Measurements from ENCODE around the gene PTGFRN. TPM values are rescaled to one million over a fixed set of nuclear protein-coding genes. Genes with fewer than 3 reads are reported as not detected.

The PTGFRN gene
- total and polyA plus RNA-seq, 10 donors: 1.7 to 17.4 (median 10.6) TPM

DNA sequence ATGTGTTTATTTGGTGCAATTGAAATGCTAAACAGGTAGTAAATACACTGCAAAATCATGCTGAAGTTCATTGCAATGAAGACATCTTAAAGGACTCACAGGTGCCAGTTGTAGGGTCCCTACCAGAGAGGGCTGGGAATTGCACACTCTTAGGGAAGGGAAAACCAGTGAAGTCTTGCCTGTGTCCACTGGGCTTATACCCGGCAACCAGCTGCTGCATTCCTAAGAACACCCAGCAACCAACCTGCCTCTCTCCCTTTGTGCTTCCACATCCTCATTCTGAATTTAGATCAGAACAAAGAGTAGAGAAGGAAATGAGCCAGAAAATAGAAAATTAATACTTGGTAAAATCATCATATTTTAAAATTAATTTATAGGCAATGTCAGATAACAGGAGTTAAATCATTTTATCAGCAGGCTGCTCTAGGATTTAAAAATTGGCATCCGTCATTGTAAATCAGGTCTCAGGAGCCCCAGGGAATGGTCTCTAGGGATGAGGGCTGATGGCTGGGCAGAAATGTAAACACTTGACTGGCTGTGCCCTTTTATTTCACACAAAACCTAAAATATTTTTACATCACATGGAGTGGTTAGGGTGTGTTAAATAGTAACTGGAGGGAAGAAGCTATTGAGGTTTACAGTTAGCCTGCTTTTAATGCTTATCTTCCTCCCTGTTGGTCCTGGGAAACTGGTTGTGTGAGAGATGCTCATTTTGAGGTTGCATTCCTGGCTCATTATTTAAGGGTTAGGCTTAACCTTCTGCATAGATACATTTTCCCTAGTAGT is 31.3 kb downstream of the PTGFRN start:
- Histone ChIP-seq H3K4me1 (no peaks in the 10 kb centered on the region), H3K36me3 (no peaks in the 10 kb centered on the region), H3K4me3 (no peak overlapping the region), H3K27ac (no peak overlapping the region), H3K9me3 (no peaks in the 10 kb centered on the region), H3K27me3 (replicated peaks in 1 of 7) (no peaks in the 10 kb centered on the region)
- DNase-seq: no peak
- no peak for TF ChIP-seq POLR2AphosphoS5 (IDR thresholded peaks at IDR 0.05)
- 84 to 90% (median 88%) methylated on average over 2 of the region's 2 CpGs for WGBS, 5 donors
- intact Hi-C loops (cut with DNase I; ENCODE audit: low total_unique reads): no loop called here

DNA sequence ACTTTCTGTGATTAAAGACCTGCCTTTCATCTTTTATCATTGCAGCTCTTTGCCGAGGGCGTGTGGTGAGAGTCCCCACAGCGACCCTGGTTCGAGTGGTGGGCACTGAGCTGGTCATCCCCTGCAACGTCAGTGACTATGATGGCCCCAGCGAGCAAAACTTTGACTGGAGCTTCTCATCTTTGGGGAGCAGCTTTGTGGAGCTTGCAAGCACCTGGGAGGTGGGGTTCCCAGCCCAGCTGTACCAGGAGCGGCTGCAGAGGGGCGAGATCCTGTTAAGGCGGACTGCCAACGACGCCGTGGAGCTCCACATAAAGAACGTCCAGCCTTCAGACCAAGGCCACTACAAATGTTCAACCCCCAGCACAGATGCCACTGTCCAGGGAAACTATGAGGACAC is 32.0 kb downstream of the PTGFRN start:
- TF ChIP-seq POLR2A (IDR thresholded peaks at IDR 0.05) (no peak), POLR2AphosphoS5 (IDR thresholded peaks at IDR 0.05) (no peak)
- TF ChIP-seq, protein P1, sequence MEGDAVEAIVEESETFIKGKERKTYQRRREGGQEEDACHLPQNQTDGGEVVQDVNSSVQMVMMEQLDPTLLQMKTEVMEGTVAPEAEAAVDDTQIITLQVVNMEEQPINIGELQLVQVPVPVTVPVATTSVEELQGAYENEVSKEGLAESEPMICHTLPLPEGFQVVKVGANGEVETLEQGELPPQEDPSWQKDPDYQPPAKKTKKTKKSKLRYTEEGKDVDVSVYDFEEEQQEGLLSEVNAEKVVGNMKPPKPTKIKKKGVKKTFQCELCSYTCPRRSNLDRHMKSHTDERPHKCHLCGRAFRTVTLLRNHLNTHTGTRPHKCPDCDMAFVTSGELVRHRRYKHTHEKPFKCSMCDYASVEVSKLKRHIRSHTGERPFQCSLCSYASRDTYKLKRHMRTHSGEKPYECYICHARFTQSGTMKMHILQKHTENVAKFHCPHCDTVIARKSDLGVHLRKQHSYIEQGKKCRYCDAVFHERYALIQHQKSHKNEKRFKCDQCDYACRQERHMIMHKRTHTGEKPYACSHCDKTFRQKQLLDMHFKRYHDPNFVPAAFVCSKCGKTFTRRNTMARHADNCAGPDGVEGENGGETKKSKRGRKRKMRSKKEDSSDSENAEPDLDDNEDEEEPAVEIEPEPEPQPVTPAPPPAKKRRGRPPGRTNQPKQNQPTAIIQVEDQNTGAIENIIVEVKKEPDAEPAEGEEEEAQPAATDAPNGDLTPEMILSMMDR (IDR thresholded peaks at IDR 0.05 in 8 of 11, conservative IDR thresholded peaks at IDR 0.05 in 3 of 11): no peak
- Histone ChIP-seq H3K27me3 (replicated peaks in 1 of 7) (no peaks in the 10 kb centered on the region), H3K4me1 (no peaks in the 10 kb centered on the region), H3K4me3 (no peak overlapping the region), H3K36me3 (no peaks in the 10 kb centered on the region), H3K9me3 (no peaks in the 10 kb centered on the region), H3K27ac (no peak overlapping the region)
- intact Hi-C loops (cut with DNase I; ENCODE audit: low total_unique reads): no loop called here
- no peak for DNase-seq
- 84 to 92% (median 90%) methylated on average over 13 of the region's 13 CpGs for WGBS, 5 donors

- DNase-seq: no peak
- no peak overlapping the region for H3K27ac ChIP-seq
- 63 to 95% (median 90%) methylated on average over 1 of the region's 1 CpG for WGBS, 5 donors
- no peaks in the 10 kb centered on the region for H3K27me3 ChIP-seq (replicated peaks in 1 of 7)
- TF ChIP-seq, protein P1 (IDR thresholded peaks at IDR 0.05 in 8 of 11, conservative IDR thresholded peaks at IDR 0.05 in 3 of 11): no peak
- TF ChIP-seq POLR2A (IDR thresholded peaks at IDR 0.05) (no peak), POLR2AphosphoS5 (IDR thresholded peaks at IDR 0.05) (no peak)
- H3K36me3 ChIP-seq: no peaks in the 10 kb centered on the region
- no peaks in the 10 kb centered on the region for H3K4me1 ChIP-seq
- no peaks in the 10 kb centered on the region for H3K9me3 ChIP-seq
- intact Hi-C loops (cut with DNase I; ENCODE audit: low total_unique reads): no loop called here
- no peak overlapping the region for H3K4me3 ChIP-seq
Measured at GRCh38 chr1:116942344-116942743, 32.6 kb downstream of the PTGFRN start.

DNA sequence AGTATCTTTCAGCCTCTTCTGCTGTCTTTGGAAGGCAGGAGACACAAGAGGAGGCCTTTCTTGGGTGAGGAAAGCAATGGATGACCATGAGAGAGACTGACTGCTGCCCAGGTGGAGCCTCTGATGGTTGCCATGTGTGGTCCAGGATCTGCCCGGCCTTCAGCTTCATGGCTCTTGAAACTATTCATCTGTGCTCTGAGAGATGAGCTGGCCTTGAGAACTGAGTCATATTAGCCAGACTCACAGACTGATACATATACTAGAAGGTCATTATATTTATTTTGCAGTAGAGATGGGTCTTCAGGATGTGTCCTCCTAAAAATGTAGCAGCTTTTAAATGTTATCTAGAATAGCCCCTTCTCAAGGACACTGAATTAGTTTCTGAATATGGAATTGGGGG is 33.7 kb downstream of the PTGFRN start:
- TF ChIP-seq POLR2AphosphoS5 (IDR thresholded peaks at IDR 0.05): no peak
- no peak for TF ChIP-seq POLR2A (IDR thresholded peaks at IDR 0.05)
- TF ChIP-seq, protein P1 (IDR thresholded peaks at IDR 0.05 in 8 of 11, conservative IDR thresholded peaks at IDR 0.05 in 3 of 11): no peak
- no peaks in the 10 kb centered on the region for H3K27me3 ChIP-seq (replicated peaks in 1 of 7)
- 67 to 93% (median 82%) methylated on average over 1 of the region's 1 CpG for WGBS, 5 donors
- intact Hi-C loops (cut with DNase I; ENCODE audit: low total_unique reads): no loop called here
- no peak overlapping the region for H3K27ac ChIP-seq
- no peak for DNase-seq
- no peaks in the 10 kb centered on the region for H3K9me3 ChIP-seq
- no peaks in the 10 kb centered on the region for H3K4me1 ChIP-seq
- no peaks in the 10 kb centered on the region for H3K36me3 ChIP-seq
- no peak overlapping the region for H3K4me3 ChIP-seq

Data from spleen (tissue), 11 donors.